Liver (tissue), 9 donors: ENCODE data around the gene MFSD6. TPM values are rescaled to one million over a fixed set of nuclear protein-coding genes. Genes with fewer than 3 reads are reported as not detected.

ENCODE experiments used
- DNase-seq: peaks from one replicate; pipeline ENCODE4 v3.0.0-alpha.2; 2017; ENCODE audit warnings: low spot score
- H3K27ac ChIP-seq, 2 donors: one replicate each; pipeline ENCODE4 v1.7.0; 2013; ENCODE audit warnings: inconsistent platforms in 2 of 2, low read length in 2 of 2, control low read depth in 1 of 2, low read depth in 1 of 2, mild to moderate bottlenecking in 1 of 2
- H3K27me3 ChIP-seq, 4 donors: one replicate each; pipeline versions ENCODE4 v1.6.1 to v1.7.0; 2013; ENCODE audit warnings: low read length in 3 of 4, inconsistent platforms in 1 of 4, mild to moderate bottlenecking in 1 of 4, moderate library complexity in 1 of 4; ENCODE audit not compliant: control insufficient read depth in 4 of 4, insufficient read depth in 4 of 4
- H3K36me3 ChIP-seq, 4 donors: one replicate each; pipeline versions ENCODE4 v1.6.1 to v1.7.0; 2013; ENCODE audit warnings: low read length in 3 of 4, mild to moderate bottlenecking in 3 of 4, low read depth in 1 of 4, moderate library complexity in 1 of 4; ENCODE audit not compliant: control insufficient read depth in 4 of 4, insufficient read depth in 3 of 4
- H3K4me1 ChIP-seq, 4 donors: one replicate each; pipeline versions ENCODE4 v1.6.1 to v1.7.0; 2013; ENCODE audit warnings: low read length in 3 of 4, mild to moderate bottlenecking in 3 of 4, moderate library complexity in 1 of 4; ENCODE audit not compliant: control insufficient read depth in 4 of 4, insufficient read depth in 4 of 4
- H3K4me3 ChIP-seq, 3 donors: one replicate each; pipeline versions ENCODE4 v1.6.1 to v1.7.0; 2013; ENCODE audit warnings: low read length in 3 of 3, control low read depth in 1 of 3, low read depth in 1 of 3, mild to moderate bottlenecking in 1 of 3
- H3K9ac ChIP-seq, 2 donors: one replicate each; pipeline ENCODE4 v1.7.0; 2013; ENCODE audit warnings: low read length in 2 of 2, mild to moderate bottlenecking in 2 of 2, moderate library complexity in 2 of 2, control low read depth in 1 of 2, low read depth in 1 of 2
- H3K9me3 ChIP-seq, 4 donors: one replicate each; pipeline versions ENCODE4 v1.6.1 to v1.7.0; 2013; ENCODE audit warnings: low read length in 3 of 4; ENCODE audit not compliant: control insufficient read depth in 4 of 4
- EGR1 ChIP-seq, 2 donors: IDR thresholded peaks; 2 replicates each; pipeline ENCODE4 v1.6.1; 2016 to 2018; ENCODE audit warnings: antibody characterized with exemption in 2 of 2, low read depth in 2 of 2
- FOXA1 ChIP-seq: IDR thresholded peaks from 2 replicates; pipeline ENCODE4 v1.6.1; 2016; ENCODE audit warnings: antibody characterized with exemption
- GABPA ChIP-seq, 2 donors: IDR thresholded peaks in 1 of 2; conservative IDR thresholded peaks in 1 of 2; 2 replicates each; pipeline ENCODE4 v1.6.1; 2016; ENCODE audit warnings: antibody characterized with exemption in 2 of 2, mild to moderate bottlenecking in 1 of 2, moderate library complexity in 1 of 2
- HNF4A ChIP-seq, 2 donors: conservative IDR thresholded peaks; 2 replicates each; pipeline ENCODE4 v1.6.1; 2016; ENCODE audit warnings: antibody characterized with exemption in 2 of 2, mild to moderate bottlenecking in 2 of 2
- HNF4G ChIP-seq: IDR thresholded peaks from 2 replicates; pipeline ENCODE4 v1.6.1; 2016; ENCODE audit warnings: antibody characterized with exemption
- RAD21 ChIP-seq, 2 donors: IDR thresholded peaks; 2 replicates each; pipeline ENCODE4 v1.6.1; 2016; ENCODE audit warnings: antibody characterized with exemption in 2 of 2, mild to moderate bottlenecking in 2 of 2
- RXRA ChIP-seq, 2 donors: IDR thresholded peaks; 2 replicates each; pipeline ENCODE4 v1.6.1; 2017 to 2018; ENCODE audit warnings: antibody characterized with exemption in 2 of 2, mild to moderate bottlenecking in 1 of 2
- TAF1 ChIP-seq: conservative IDR thresholded peaks from 2 replicates; pipeline ENCODE4 v1.6.1; 2016; ENCODE audit warnings: antibody characterized with exemption, mild to moderate bottlenecking
- WGBS: extraction: QIAGEN DNeasy Blood & Tissue Kit; methylation state at CpG from one replicate; pipeline ENCODE4 v1.1.7; 2013; 5-methylcytosine and 5-hydroxymethylcytosine counted together
- polyA plus RNA-seq, 2 donors: library from polyadenylated mRNA; stranded (reverse) in 1 of 2; unstranded in 1 of 2; fragments of 200-250 nt in 1 of 2; fragments of >200 nt in 1 of 2; fragmentation: Nextera tagmentation in 1 of 2; extraction: Ambion mirVana in 1 of 2; gene quantifications; one replicate each; pipeline versions ENCODE4 v1.2.1 to v1.2.3, GENCODE V29; 2013 to 2015
- total RNA-seq, 2 donors: library from RNA; depleted of rRNA; stranded (reverse); fragments of >200 nt; gene quantifications; one replicate each; pipeline ENCODE4 v1.2.3, GENCODE V29; 2014
- TF ChIP-seq, protein P1 (sequence below): IDR thresholded peaks from 2 replicates; pipeline ENCODE4 v1.6.1; 2016; ENCODE audit warnings: antibody characterized with exemption
- TF ChIP-seq, protein P2 (sequence below): IDR thresholded peaks from 2 replicates; pipeline ENCODE4 v1.6.1; 2016; ENCODE audit warnings: antibody characterized with exemption
- TF ChIP-seq, protein P3 (sequence below): IDR thresholded peaks from 2 replicates; pipeline ENCODE4 v1.6.1; 2016; ENCODE audit warnings: antibody characterized with exemption
- TF ChIP-seq, protein P4 (sequence below): fragments of 150-350 bp; IDR thresholded peaks from 2 replicates; pipeline ENCODE4 v1.5.1; 2017; ENCODE audit warnings: improper control_type of control experiment, low read depth, low read length; ENCODE audit not compliant: missing input control
- TF ChIP-seq, protein P5 (sequence below): IDR thresholded peaks from 2 replicates; pipeline ENCODE4 v1.6.1; 2016; ENCODE audit warnings: antibody characterized with exemption, mild to moderate bottlenecking
- donor health status: healthy.
- donor health status: healthy.
- donor health status: healthy.
- donor health status: healthy.
- donor health status: healthy.

Gene MFSD6
- total and polyA plus RNA-seq, 4 donors: 0.83 to 9.5 (median 2.4) TPM

DNA sequence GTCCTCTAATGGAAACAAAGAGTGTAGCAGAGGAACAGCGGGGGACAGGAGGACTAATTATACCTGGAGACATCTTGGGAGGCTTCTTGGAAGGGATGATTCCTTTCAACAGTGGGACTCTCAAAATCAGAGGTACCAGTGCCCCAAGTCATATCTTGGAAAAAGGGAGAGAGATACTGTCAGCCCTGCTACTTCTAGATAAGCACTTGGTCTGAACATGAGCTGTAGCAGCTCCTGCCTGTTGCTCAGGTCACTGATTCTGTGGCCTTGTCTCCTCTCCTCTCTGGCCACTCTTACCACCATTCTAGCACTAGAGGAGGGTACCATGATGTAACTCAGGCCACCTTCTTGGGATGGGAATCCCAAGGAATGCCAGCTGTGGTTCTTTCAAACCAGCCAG is 54.5 kb downstream of the MFSD6 start:
- no peak overlapping the region for H3K4me3 ChIP-seq
- H3K27me3 ChIP-seq: no peaks in the 10 kb centered on the region
- H3K9me3 ChIP-seq: no peaks in the 10 kb centered on the region
- no peak for TF ChIP-seq EGR1 (IDR thresholded peaks at IDR 0.05; ENCODE audit: low read depth in 2 of 2)
- TF ChIP-seq HNF4G: no peak
- TF ChIP-seq HNF4A (conservative IDR thresholded peaks at IDR 0.05): no peak
- TF ChIP-seq, protein P1, sequence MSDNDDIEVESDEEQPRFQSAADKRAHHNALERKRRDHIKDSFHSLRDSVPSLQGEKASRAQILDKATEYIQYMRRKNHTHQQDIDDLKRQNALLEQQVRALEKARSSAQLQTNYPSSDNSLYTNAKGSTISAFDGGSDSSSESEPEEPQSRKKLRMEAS: no peak
- TF ChIP-seq, protein P2, sequence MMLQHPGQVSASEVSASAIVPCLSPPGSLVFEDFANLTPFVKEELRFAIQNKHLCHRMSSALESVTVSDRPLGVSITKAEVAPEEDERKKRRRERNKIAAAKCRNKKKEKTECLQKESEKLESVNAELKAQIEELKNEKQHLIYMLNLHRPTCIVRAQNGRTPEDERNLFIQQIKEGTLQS: no peak
- no peak for TF ChIP-seq RXRA (IDR thresholded peaks at IDR 0.05)
- TF ChIP-seq, protein P3, sequence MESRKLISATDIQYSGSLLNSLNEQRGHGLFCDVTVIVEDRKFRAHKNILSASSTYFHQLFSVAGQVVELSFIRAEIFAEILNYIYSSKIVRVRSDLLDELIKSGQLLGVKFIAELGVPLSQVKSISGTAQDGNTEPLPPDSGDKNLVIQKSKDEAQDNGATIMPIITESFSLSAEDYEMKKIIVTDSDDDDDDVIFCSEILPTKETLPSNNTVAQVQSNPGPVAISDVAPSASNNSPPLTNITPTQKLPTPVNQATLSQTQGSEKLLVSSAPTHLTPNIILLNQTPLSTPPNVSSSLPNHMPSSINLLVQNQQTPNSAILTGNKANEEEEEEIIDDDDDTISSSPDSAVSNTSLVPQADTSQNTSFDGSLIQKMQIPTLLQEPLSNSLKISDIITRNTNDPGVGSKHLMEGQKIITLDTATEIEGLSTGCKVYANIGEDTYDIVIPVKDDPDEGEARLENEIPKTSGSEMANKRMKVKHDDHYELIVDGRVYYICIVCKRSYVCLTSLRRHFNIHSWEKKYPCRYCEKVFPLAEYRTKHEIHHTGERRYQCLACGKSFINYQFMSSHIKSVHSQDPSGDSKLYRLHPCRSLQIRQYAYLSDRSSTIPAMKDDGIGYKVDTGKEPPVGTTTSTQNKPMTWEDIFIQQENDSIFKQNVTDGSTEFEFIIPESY: no peak
- TF ChIP-seq, protein P4, sequence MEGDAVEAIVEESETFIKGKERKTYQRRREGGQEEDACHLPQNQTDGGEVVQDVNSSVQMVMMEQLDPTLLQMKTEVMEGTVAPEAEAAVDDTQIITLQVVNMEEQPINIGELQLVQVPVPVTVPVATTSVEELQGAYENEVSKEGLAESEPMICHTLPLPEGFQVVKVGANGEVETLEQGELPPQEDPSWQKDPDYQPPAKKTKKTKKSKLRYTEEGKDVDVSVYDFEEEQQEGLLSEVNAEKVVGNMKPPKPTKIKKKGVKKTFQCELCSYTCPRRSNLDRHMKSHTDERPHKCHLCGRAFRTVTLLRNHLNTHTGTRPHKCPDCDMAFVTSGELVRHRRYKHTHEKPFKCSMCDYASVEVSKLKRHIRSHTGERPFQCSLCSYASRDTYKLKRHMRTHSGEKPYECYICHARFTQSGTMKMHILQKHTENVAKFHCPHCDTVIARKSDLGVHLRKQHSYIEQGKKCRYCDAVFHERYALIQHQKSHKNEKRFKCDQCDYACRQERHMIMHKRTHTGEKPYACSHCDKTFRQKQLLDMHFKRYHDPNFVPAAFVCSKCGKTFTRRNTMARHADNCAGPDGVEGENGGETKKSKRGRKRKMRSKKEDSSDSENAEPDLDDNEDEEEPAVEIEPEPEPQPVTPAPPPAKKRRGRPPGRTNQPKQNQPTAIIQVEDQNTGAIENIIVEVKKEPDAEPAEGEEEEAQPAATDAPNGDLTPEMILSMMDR: no peak
- TF ChIP-seq RAD21 (IDR thresholded peaks at IDR 0.05): no peak
- TF ChIP-seq, protein P5, sequence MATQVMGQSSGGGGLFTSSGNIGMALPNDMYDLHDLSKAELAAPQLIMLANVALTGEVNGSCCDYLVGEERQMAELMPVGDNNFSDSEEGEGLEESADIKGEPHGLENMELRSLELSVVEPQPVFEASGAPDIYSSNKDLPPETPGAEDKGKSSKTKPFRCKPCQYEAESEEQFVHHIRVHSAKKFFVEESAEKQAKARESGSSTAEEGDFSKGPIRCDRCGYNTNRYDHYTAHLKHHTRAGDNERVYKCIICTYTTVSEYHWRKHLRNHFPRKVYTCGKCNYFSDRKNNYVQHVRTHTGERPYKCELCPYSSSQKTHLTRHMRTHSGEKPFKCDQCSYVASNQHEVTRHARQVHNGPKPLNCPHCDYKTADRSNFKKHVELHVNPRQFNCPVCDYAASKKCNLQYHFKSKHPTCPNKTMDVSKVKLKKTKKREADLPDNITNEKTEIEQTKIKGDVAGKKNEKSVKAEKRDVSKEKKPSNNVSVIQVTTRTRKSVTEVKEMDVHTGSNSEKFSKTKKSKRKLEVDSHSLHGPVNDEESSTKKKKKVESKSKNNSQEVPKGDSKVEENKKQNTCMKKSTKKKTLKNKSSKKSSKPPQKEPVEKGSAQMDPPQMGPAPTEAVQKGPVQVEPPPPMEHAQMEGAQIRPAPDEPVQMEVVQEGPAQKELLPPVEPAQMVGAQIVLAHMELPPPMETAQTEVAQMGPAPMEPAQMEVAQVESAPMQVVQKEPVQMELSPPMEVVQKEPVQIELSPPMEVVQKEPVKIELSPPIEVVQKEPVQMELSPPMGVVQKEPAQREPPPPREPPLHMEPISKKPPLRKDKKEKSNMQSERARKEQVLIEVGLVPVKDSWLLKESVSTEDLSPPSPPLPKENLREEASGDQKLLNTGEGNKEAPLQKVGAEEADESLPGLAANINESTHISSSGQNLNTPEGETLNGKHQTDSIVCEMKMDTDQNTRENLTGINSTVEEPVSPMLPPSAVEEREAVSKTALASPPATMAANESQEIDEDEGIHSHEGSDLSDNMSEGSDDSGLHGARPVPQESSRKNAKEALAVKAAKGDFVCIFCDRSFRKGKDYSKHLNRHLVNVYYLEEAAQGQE: no peak
- TF ChIP-seq TAF1: no peak
- H3K9ac ChIP-seq: no peak overlapping the region
- H3K27ac ChIP-seq: no peak overlapping the region
- DNase-seq: no peak
- no peaks in the 10 kb centered on the region for H3K36me3 ChIP-seq
- 100% methylated on average over 1 of the region's 1 CpG for WGBS
- H3K4me1 ChIP-seq: no peaks in the 10 kb centered on the region

DNA sequence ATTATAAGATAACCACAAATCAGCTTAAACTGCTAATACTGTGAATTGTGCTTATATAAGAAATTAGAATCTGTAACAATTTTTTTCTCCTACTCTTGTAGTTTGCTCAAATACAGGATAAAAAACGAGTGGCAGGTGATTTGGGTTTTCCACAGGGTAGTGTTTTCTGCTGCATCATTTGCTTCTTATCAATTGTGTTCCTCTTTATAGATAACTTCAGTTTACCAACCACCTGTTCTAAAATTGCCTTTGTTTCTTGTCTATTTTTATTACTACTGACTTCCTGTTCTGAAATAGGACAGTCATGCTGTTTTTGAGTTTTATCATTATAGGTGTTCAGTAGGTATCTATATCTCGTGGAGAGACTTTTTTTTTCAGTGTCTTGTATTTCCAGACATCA is 56.9 kb downstream of the MFSD6 start:
- H3K9me3 ChIP-seq: no peaks in the 10 kb centered on the region
- no peak overlapping the region for H3K4me3 ChIP-seq
- WGBS: 69% methylated on average over 2 of the region's 2 CpGs
- H3K4me1 ChIP-seq: no peaks in the 10 kb centered on the region
- H3K27me3 ChIP-seq: no peaks in the 10 kb centered on the region
- TF ChIP-seq GABPA (IDR thresholded peaks at IDR 0.05 in 1 of 2, conservative IDR thresholded peaks at IDR 0.05 in 1 of 2) (no peak), EGR1 (IDR thresholded peaks at IDR 0.05; ENCODE audit: low read depth in 2 of 2) (no peak), FOXA1 (no peak)
- TF ChIP-seq, protein P1: no peak
- no peak overlapping the region for H3K9ac ChIP-seq
- H3K27ac ChIP-seq: no peak overlapping the region
- no peaks in the 10 kb centered on the region for H3K36me3 ChIP-seq
- DNase-seq: no peak
